Measurements from ENCODE around the gene CELF1.
"Not testable (repeated sequence)": the region's sequence is repeated elsewhere in the genome, so short reads cannot be mapped to it uniquely, and the experiment has no call there.

Gene CELF1

DNA sequence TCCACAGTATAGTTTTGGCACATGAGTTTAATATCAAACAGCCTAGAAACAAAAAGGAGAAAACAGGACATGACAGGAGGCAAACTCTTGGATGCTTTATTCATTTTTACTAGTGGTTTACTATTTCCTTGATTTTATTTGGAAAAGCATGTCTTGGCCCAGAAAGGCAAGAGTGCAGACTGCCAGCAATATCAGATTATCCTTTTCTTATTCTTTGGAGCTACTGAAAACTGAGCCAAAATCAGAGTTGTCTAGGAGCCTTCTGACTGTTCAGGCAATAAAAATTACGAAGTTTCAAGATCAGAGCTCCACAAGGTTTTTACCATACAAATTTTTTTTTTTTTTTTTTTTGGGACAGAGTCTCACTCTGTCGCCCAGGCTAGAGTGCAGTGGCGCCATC, 16.0 kb downstream of the CELF1 start:
- no peak for DNase-seq

DNA sequence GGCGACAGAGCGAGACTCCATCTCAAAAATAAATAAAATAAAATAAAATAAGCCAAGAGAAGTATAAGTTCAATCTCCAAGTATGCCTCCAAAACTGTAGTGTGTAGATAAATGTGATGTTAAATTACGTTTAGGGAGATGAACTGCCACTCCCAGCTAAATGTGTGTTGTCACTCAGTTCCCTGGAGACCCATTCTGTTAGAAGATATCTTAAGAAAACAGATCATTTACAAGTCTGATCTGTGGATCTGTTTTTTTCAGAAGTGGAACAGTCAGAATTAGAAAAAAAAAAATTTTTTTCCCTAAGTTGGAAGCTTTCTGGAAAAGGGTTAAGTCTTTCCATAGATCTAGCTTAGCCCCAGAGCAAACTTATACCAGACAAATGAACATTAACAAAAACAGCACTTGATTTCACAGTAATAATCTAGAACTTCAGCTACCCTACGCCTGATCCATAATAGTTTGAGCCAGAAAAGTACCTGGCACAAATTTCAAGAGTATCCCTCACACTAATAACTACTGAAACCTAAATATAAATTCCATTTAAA, 18.2 kb downstream of the CELF1 start:
- no peak for DNase-seq

GRCh38 chr11:47533690-47534151, 19.2 kb downstream of the CELF1 start:
- no peak for DNase-seq

DNA sequence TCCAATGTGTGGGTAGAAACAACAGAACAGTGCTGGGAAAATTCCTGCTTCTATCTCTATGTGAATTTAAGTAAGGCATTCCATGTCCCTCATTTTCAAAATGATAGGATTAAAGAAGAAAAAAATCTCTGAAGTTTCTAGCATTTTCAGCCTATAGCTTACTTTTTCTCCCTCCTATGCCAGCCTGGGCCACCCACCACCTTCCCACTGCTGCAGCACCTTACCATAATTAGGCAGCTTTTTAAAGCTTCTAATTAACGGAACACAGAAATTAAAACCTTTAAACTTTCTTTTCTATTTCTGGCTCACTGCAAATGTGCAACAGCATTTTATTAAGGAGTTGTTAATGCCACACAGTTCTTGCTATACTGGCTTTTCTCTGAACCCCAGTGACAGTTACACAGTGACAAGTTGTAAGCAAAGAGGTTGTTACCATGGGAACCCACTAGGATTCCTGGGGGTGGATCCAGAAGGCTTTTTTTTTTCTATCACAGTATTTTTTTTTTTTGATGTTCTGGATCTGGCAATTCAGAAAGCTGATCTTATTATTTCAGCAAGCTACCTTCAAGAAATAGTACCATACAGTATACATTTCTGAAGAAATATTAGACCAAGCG, 20.2 kb downstream of the CELF1 start:
- DNase-seq, result no peak

DNA sequence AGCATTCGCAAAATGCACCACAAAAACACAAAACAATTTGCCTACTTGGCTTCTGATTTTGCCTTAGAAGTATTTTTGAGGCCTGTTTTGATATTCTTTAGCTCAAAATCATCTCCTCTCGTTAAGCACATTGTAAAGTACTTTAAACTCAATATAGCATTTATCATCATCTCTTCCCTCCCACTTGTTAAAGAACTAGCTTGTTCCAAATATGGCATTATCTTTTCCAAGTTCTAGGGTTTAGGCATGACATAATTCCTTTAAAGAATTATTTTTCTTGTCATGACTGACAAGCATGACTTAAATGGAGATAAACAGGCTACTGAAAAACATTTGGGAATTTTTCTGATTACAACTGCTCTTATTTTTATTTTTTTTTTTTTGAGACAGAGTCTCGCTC, 21.3 kb downstream of the CELF1 start:
- DNase-seq, result no peak

GRCh38 chr11:47530721-47531120, 22.2 kb downstream of the CELF1 start:
- DNase-seq, result not testable (repeated sequence)

- DNase-seq, result no peak
Measured at GRCh38 chr11:47529951-47530350, 23.0 kb downstream of the CELF1 start.

DNA sequence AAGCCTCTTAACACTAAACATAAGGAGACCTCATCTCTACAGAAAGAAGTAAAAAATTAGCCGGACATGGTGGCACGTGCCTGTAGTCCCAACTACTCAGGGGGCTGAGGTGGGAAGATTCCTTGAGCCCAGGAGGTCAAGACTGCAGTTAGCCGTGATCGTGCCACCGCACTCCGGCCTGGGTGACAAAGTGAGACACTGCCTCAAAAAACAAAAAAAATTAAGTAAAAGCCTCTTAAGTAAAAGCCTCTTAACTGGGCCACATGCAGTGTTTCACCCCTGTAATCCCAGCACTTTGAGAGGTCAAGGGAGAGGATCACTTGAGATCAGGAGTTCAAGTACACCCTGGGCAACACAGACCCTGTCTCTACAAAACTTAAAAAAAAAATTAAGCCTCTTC, 25.7 kb downstream of the CELF1 start:
- DNase-seq, result no peak

DNA sequence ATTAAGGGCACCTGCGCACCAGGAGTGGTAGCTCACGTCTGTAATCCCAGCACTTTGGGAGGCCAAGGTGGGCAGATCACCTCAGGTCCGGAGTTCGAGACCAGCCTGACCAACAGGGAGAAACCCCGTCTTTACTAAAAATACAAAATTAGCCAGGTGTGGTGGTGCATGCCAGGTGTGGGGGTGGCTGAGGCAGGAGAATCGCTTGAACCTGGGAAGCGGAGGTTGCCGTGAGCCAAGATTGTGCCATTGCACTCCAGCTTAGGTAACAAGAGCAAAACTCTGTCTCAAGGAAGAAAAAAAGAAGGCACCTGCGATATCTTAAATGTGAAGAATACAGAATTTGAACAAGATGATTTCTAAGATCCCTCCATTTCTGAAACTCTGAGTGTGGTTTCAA, 26.9 kb downstream of the CELF1 start:
- not testable (repeated sequence) for DNase-seq

GRCh38 chr11:47524291-47524874, 28.5 kb downstream of the CELF1 start:
- peak; percentile 24 for DNase-seq

DNA sequence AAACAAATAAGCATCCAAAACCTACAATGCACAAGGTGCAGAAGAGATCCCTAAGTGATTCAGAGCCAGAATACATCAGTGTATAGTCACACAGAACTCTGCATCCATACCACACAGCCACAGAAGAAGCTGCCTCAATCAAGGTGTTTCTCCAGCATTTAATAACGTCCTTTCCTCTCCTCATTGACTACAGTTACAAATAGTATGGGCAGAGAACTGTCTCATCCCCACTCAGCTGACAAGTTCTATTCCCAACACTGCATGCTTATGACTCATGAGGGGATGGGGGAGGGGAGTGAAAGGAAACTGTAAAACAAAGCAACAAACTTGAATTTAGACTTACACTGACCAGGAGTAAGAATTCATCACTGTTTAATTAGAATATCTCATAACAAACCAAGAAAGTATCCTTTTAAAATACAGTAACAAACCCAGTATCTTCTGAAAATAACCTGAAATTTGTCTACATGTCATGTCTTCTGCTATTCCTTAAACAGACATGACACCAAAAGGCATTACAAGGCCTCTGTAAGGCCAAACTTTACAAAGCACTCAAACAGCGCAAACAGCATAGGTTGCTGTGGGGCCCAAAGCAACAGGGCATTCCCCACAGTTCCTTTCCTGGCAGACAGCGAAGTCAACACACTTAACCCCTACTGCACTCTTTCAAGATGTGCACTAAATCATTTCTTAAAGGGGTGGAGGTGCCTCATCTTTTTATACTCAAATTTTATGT, 29.3 kb downstream of the CELF1 start:
- peak; percentile 58 for DNase-seq

DNA sequence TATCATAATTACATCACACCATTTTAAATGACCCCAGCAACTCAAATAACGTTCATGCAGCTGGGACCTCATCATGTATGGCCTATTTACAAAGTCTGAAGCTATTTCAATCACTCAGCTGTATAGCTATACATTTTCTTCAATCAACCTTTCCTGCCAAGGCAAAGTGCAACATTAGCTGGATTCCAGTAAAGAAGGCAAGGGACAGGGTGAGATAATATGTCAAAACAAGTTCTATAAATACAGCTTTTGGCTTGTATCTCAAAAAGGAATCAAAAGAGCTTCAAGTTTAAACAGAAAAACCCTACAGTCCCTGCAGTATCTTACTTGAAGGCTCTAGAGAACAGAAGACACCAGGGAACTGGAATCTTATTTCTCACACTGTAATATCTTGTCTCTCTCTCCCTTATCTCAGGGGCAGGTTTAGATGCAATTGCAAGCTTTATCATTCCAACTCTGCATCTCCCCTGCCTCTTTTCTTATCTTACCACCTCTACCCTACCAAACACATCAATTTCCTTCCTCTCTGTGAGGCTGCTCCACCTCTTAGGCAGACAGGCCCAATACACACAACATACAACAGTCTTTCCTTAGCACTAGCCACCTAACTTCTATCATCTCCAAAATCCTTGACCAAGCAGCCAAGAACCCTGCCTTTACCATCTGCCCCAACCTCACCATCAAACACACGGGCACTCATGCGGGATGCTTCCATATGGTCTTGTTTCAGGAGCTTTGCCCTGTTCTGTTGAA, 34.5 kb downstream of the CELF1 start:
- no peak for DNase-seq

DNA sequence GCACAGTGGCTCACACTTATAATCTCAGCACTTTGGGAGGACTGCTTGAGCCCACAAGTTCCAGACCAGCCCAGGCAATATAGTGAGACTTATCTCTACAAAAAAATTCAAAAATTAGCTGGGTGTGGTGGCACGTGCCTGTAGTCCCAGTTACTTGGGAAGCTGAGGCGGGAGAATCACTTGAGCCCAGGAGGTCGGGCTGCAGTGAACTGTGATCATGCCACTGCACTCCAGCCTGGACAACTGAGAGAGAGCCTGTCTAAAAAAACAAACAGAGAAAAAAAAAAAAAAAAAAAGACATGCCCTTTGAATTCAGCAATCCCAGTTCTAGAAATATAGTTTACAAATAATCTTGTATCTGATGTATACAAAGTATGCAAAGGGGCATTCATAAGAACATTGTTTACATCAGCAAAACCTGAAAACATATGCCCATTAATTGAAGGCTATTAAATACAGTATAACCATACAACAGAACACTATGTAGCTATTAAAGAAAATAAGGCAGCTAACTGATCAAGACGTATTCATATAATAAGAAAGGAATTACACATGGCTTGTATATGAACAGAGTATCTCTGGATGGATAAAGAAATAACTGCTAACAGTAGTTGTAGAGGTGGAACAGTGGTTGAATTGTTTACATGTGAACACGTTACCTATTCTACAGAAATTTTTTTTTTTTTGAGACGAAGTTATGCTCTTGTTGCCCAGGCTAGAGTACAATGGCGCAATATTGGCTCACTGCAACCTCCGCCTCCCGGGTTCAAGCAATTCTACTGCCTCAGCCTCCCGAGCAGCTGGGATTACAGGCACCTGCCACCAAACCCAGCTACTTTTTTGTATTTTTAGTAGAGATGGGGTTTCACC, 35.7 kb downstream of the CELF1 start:
- DNase-seq, result no peak

GRCh38 chr11:47516155-47516554, 36.8 kb downstream of the CELF1 start:
- DNase-seq, result no peak

DNA sequence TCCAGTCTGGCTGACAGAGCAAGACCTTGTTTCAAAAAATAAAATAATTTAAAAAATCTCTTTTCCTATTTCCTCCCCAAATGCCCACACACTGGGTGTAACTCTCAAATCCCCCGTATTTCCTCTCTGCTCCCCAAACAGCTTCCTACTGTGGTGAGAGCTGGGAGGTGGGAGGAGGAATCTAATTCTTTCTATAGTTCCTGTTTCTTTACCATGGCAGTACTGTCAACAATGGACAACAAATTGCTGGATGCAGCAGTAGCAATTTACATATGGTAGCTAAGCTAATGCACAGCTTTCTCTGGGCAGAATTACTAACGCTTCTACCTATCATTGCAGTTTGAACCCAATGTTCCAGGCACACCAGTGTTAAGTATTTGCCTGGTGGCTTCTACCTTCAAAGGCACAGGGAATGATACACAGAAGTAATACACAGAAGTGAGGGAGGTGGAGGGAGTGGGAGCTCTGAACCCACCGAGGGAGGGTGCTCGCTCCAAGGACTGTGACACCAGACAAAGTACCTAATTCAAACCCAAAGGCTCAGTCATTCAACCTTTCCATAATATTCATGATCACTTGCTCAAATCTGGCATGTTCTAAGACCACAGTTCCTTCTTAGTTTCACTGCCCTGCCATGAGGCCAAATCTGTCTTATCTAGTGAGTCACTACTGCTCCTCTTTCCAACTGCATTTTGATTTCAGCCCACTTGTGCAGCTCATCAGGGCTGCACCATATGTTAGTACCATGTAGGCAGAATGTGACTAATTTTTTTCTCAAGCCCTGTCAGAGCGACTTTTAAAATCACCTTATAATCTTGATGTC, 37.9 kb downstream of the CELF1 start:
- DNase-seq, result peak; percentile 84

- no peak for DNase-seq
Measured at GRCh38 chr11:47512701-47513100, 40.2 kb downstream of the CELF1 start.

GRCh38 chr11:47511917-47512316, 41.0 kb downstream of the CELF1 start:
- DNase-seq, result no peak

DNA sequence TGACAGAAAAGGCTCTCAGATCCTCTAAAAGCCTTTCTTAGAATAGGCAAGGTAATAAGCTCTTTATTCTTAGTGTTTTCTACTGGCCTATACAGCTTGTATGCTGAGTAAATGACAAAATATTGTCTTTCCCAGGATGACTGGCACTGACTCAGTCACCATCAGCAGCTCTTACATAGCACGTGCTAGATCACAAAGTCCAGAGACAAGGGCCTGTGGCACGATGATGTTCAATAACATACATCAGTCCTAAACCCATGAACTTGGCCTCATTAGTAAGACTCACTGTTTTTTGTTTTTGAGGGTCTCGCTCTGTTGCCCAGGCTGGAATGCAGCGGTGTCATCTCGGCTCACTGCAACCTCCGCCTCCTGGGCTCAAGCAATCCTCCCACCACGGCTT, 42.7 kb downstream of the CELF1 start:
- DNase-seq, result peak; percentile 66

DNA sequence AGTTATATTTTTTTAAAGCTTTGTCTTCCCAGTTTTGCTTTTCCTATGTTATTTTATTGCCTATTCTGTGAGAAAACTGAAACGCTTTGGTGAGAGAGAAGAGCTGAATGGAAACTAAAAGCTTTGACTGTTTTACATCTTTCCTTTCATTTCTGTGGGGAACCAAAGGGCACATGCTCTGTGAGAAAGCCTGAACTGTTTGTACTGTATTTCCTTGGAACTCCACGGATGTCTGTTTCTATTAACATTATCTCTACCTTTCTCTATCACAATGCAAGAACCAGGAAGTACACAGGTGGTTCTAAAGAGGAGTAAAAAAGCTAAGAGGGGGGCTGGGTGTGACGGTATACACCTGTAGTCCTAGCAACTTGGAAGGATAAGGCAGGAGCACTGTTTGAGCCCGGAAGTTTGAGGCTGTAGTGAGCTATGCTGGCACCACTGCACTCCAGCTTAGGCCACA, 43.8 kb downstream of the CELF1 start:
- no peak for DNase-seq

GRCh38 chr11:47508240-47508957, 44.5 kb downstream of the CELF1 start:
- DNase-seq, result no peak
